Subcutaneous adipose tissue (tissue), 4 donors: ENCODE results near the gene PIGC. TPM values are rescaled to one million over a fixed set of nuclear protein-coding genes. Genes with fewer than 3 reads are reported as not detected.

Experiments used
- total RNA-seq, 4 donors: library from RNA; depleted of rRNA; stranded (reverse); fragments of >200 nt; gene quantifications; one replicate each; pipeline ENCODE4 v1.1.0, GENCODE V29; 2016
- TF ChIP-seq, protein P1 (sequence below): fragments of 450-650 bp; IDR thresholded peaks from one replicate; pipeline ENCODE4 v1.5.1; 2016; ENCODE audit warnings: low read depth, mild to moderate bottlenecking, control low read depth, antibody characterized with exemption, moderate library complexity

PIGC gene
- total RNA-seq, 4 donors from 2014 or later = 16.6 to 25.1 (median 21.2) TPM

DNA sequence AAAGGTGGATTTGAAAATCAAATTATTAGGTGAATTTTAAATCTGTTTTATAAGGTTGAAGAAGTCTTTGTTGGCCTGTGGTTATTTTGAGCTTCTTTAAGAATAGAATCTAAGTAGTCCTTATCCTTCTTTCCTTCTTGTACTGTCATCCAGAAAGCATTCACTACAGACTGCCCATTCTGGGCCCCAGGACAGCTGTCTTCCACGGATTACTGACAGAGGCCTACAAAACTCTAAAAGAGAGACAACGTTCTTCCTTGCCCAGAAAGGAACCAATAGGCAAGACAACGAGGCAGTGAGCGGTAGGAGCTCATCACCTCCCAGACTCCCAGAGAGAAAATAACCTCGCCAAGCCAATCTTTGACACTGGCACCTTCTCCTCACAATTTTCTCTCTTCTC is 24.4 kb upstream of the PIGC start:
- TF ChIP-seq, protein P1, sequence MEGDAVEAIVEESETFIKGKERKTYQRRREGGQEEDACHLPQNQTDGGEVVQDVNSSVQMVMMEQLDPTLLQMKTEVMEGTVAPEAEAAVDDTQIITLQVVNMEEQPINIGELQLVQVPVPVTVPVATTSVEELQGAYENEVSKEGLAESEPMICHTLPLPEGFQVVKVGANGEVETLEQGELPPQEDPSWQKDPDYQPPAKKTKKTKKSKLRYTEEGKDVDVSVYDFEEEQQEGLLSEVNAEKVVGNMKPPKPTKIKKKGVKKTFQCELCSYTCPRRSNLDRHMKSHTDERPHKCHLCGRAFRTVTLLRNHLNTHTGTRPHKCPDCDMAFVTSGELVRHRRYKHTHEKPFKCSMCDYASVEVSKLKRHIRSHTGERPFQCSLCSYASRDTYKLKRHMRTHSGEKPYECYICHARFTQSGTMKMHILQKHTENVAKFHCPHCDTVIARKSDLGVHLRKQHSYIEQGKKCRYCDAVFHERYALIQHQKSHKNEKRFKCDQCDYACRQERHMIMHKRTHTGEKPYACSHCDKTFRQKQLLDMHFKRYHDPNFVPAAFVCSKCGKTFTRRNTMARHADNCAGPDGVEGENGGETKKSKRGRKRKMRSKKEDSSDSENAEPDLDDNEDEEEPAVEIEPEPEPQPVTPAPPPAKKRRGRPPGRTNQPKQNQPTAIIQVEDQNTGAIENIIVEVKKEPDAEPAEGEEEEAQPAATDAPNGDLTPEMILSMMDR = no peak

DNA sequence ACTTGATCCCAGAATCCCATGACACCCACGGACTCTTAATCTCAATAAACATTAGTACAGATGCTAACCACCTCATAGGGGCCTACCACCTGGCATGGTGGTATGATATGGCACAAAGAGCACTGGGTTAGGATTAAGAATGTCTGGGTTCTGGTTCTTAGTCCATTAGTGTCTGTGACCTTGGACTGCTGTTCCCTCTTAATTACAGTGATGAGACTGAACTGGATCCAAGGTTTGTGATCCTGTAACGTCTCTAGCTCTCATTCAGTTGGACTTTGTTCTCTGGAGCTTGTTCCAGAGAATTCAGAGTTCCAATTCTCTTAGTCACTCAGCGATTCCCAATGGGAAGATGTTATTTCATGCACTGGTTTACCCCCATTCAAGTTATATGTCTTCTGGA is 23.6 kb upstream of the PIGC start:
- TF ChIP-seq, protein P1 = no peak

DNA sequence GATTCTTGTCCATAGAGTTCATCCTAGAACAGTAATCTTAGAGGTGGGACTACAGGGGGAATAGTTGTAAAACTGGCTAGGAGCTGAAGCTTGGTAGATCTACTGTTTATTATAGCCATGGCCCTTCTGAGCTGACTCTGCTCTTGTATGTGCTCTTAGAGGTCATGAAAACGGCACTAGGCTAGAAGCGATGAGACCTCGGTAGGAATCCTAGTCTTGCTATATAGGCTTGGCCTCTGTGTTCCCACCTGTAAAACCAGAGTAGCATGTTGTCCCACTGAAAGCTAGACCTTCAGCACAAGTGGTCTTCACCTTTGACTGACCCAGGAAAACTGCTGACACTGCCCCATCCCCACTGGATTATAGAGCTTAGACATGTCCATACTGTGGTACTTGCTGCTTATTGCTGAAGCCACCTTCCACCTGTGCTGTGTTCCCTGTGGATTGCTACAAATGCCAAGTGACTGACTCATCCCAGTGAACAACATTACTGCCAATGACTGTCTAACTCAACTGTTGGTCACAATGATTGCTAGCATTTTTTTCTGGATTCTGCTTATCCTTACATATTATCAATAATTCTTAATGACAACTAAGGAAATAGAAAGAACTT is 23.0 kb upstream of the PIGC start:
- TF ChIP-seq, protein P1 = no peak

DNA sequence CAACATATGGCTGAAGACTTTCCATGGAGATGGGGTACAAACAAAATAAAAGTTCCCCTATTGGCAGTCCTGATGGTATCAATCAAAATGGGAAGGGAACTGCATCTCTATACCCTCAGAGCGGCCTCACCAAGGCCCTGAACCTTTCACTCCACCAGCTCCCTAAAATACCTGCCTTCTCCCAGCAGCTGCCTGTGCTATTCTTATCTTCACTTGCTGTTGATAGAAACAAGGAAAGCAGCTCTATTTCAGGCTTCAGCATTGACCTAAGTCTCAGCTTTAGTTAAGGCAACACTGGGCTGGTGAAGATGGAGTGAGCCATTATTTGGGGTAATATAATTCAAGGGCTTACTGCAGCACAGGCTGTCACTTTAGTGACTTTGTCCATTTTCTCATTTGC is 21.7 kb upstream of the PIGC start:
- TF ChIP-seq, protein P1 = no peak

DNA sequence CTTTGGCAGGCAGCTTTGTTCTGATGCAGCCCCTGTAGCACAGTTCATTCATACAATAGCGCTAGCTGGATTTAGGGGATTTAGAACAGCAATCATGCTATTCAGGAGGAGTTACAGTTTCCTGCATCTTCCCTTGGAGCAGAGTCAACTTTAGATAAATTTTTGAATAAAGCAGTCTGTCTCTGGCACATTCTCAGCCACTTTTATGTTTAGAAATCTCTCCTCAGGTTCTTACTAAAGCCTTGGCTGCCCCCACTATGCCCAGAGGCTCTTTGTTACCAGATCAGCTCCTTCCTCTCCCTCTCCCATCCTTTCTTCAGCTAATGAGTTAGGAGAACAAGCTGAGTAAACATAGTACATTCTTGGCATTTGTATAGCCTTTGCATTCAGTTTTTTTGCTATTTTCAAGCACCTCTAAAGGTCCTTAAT is 17.0 kb upstream of the PIGC start:
- TF ChIP-seq, protein P1 = no peak

DNA sequence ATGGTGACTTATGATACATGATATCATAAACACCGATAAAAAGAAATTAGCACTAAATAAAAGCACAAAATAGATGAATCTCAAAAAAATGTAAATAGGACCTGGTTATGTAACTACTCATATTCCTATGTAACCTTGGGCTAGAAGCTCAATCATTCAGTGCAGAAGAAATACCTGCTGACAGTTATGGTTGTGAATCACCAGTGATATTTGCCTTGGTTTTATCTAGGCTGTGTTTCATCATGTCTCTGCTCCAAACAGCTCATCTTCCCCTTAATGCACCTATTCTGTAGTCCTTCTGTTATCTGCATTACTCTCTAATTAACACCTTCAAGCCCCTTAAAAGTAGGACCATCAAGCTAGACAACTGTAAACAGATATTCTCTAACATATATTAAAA is 16.3 kb upstream of the PIGC start:
- TF ChIP-seq, protein P1 = no peak

DNA sequence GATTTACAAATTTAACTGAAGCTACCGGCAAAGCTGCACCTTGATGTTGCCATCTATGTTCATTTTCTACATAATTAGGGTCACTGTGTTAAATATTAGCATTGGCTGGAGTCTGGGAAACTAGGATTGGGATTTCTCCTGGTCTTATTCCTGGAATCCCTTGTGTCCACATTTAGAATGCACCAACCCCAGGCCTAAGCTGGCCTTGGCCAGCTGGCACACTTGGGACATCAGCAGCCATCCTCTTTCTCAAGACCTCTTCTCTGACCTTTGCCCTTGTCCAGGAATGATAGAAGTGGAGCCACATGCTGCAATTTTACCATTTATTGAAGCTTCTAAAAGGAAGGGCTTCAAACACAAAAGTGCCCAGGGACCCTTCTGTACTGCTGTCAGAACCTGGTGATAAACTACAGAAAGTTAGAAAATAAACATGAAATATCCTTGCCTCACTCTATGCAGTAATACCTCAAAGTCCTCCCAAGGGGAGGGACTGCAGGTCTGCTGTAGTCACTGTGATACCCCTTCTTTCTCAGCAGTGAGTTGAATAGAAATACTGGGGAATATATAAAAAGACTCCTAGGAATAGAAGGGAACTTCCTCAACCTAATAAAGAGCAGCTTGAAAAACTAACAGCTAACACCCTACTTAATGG is 13.7 kb upstream of the PIGC start:
- TF ChIP-seq, protein P1 = no peak
